ENCODE measurements around the gene OCIAD1. TPM values are rescaled to one million over a fixed set of nuclear protein-coding genes. Genes with fewer than 3 reads are reported as not detected.
"Not testable (repeated sequence)": the region's sequence is repeated elsewhere in the genome, so short reads cannot be mapped to it uniquely, and the experiment has no call there.

The OCIAD1 gene
- polyA plus RNA-seq, 3 donors = 112 to 145 (median 139) TPM

GRCh38 chr4:48841045-48841827, 10.3 kb downstream of the OCIAD1 start:
- no peak for TF ChIP-seq CTCF (IDR thresholded peaks at IDR 0.05)
- Histone ChIP-seq H3K79me2 (ENCODE audit: insufficient read depth, low read length) (peaks cover 23% of the 10 kb centered on the region), H3K4me3 (replicated peaks in 1 of 3; ENCODE audit: low read depth in 2 of 3, low read length in 3 of 3) (no peak overlapping the region), H3K9me3 (replicated peaks in 1 of 2; ENCODE audit: control insufficient read depth in 1 of 2, insufficient read depth in 1 of 2, low read length in 2 of 2) (no peaks in the 10 kb centered on the region), H3K4me2 (replicated peaks; ENCODE audit: extremely low read depth, low read length, poor library complexity, severe bottlenecking) (no peak overlapping the region), H3K36me3 (replicated peaks in 1 of 2; ENCODE audit: control insufficient read depth in 1 of 2, insufficient read depth in 2 of 2, low read length in 2 of 2) (peaks cover 60 to 98% of the 10 kb centered on the region in 2 donors), H3K27me3 (ENCODE audit: control insufficient read depth in 2 of 2, insufficient read depth in 2 of 2, low read length in 2 of 2) (no peaks in the 10 kb centered on the region), H4K20me1 (ENCODE audit: insufficient read depth, low read length) (peaks cover 18% of the 10 kb centered on the region), H2AFZ (ENCODE audit: insufficient read depth, low read depth, low read length, poor library complexity, severe bottlenecking) (no peak overlapping the region), H3K27ac (ENCODE audit: low read depth in 1 of 2, low read length in 2 of 2) (no peak overlapping the region), H3K4me1 (ENCODE audit: control insufficient read depth in 1 of 2, insufficient read depth in 2 of 2, low read length in 2 of 2) (no peaks in the 10 kb centered on the region), H3K9ac (ENCODE audit: insufficient read depth, low read length, poor library complexity, severe bottlenecking) (no peak overlapping the region)
- 100% methylated on average over 3 of the region's 9 CpGs for WGBS (ENCODE audit: insufficient coverage)
- Mint-ChIP-seq H3K27ac (no peak overlapping the region), H3K9me3 (peaks cover 0 to 2% (median 0%) of the 10 kb centered on the region in 7 donors), H3K36me3 (peaks cover 54 to 71% of the 10 kb centered on the region in 2 donors), H3K27me3 (ENCODE audit: low read depth in 3 of 3) (peaks cover 0 to 2% (median 0%) of the 10 kb centered on the region in 3 donors), H3K4me3 (no peak overlapping the region), H3K4me1 (no peaks in the 10 kb centered on the region)
- intact Hi-C loops (cut with micrococcal nuclease) = no loop called here
- no peak for DNase-seq

- peaks cover 56 to 91% of the 10 kb centered on the region in 2 donors for H3K36me3 ChIP-seq (replicated peaks in 1 of 2; ENCODE audit: control insufficient read depth in 1 of 2, insufficient read depth in 2 of 2, low read length in 2 of 2)
- WGBS (ENCODE audit: insufficient coverage) = 88% methylated on average over 1 of the region's 2 CpGs
These were observed 14.0 kb downstream of the OCIAD1 start for GRCh38 chr4:48844843-48845242.

GRCh38 chr4:48848799-48849198, 17.9 kb downstream of the OCIAD1 start:
- H3K4me3 ChIP-seq (replicated peaks in 1 of 3; ENCODE audit: low read depth in 2 of 3, low read length in 3 of 3); H2AFZ ChIP-seq (ENCODE audit: insufficient read depth, low read depth, low read length, poor library complexity, severe bottlenecking); H4K20me1 ChIP-seq (ENCODE audit: insufficient read depth, low read length); H3K27me3 Mint-ChIP-seq (ENCODE audit: low read depth in 3 of 3); H3K4me1 Mint-ChIP-seq; H3K27ac ChIP-seq (ENCODE audit: low read depth in 1 of 2, low read length in 2 of 2); H3K9me3 ChIP-seq (replicated peaks in 1 of 2; ENCODE audit: control insufficient read depth in 1 of 2, insufficient read depth in 1 of 2, low read length in 2 of 2); H3K4me1 ChIP-seq (ENCODE audit: control insufficient read depth in 1 of 2, insufficient read depth in 2 of 2, low read length in 2 of 2); H3K9me3 Mint-ChIP-seq; H3K27me3 ChIP-seq (ENCODE audit: control insufficient read depth in 2 of 2, insufficient read depth in 2 of 2, low read length in 2 of 2); DNase-seq; H3K9ac ChIP-seq (ENCODE audit: insufficient read depth, low read length, poor library complexity, severe bottlenecking); H3K4me2 ChIP-seq (replicated peaks; ENCODE audit: extremely low read depth, low read length, poor library complexity, severe bottlenecking); intact Hi-C loops (cut with micrococcal nuclease); H3K79me2 ChIP-seq (ENCODE audit: insufficient read depth, low read length); H3K4me3 Mint-ChIP-seq: not testable (repeated sequence)
- Mint-ChIP-seq H3K27ac (peak overlapping the region in 1 of 7 donors; percentile 37), H3K36me3 (peaks cover 66 to 69% of the 10 kb centered on the region in 2 donors)
- no CpG with 5 or more reads among the region's 6 CpGs for WGBS (ENCODE audit: insufficient coverage)
- peaks cover 66 to 91% of the 10 kb centered on the region in 2 donors for H3K36me3 ChIP-seq (replicated peaks in 1 of 2; ENCODE audit: control insufficient read depth in 1 of 2, insufficient read depth in 2 of 2, low read length in 2 of 2)

More at GRCh38 chr4:48844843-48845242, 14.0 kb downstream of the OCIAD1 start:
- no peak overlapping the region for H3K4me3 Mint-ChIP-seq
- intact Hi-C loops (cut with micrococcal nuclease) = no loop called here
- H3K27me3 Mint-ChIP-seq (ENCODE audit: low read depth in 3 of 3) = peaks cover 0 to 1% (median 0%) of the 10 kb centered on the region in 3 donors
- Histone ChIP-seq H3K9ac (ENCODE audit: insufficient read depth, low read length, poor library complexity, severe bottlenecking) (no peak overlapping the region), H3K27me3 (ENCODE audit: control insufficient read depth in 2 of 2, insufficient read depth in 2 of 2, low read length in 2 of 2) (no peaks in the 10 kb centered on the region), H3K4me3 (replicated peaks in 1 of 3; ENCODE audit: low read depth in 2 of 3, low read length in 3 of 3) (no peak overlapping the region), H3K9me3 (replicated peaks in 1 of 2; ENCODE audit: control insufficient read depth in 1 of 2, insufficient read depth in 1 of 2, low read length in 2 of 2) (no peaks in the 10 kb centered on the region), H3K27ac (ENCODE audit: low read depth in 1 of 2, low read length in 2 of 2) (no peak overlapping the region), H4K20me1 (ENCODE audit: insufficient read depth, low read length) (peaks cover 20% of the 10 kb centered on the region), H3K79me2 (ENCODE audit: insufficient read depth, low read length) (peaks cover 13% of the 10 kb centered on the region), H3K4me2 (replicated peaks; ENCODE audit: extremely low read depth, low read length, poor library complexity, severe bottlenecking) (no peak overlapping the region), H3K4me1 (ENCODE audit: control insufficient read depth in 1 of 2, insufficient read depth in 2 of 2, low read length in 2 of 2) (no peaks in the 10 kb centered on the region), H2AFZ (ENCODE audit: insufficient read depth, low read depth, low read length, poor library complexity, severe bottlenecking) (no peak overlapping the region)
- DNase-seq = no peak
- H3K27ac Mint-ChIP-seq = peak overlapping the region in 1 of 7 donors; percentile 24
- TF ChIP-seq CTCF (IDR thresholded peaks at IDR 0.05) = no peak
- no peaks in the 10 kb centered on the region for H3K9me3 Mint-ChIP-seq
- peaks cover 59 to 70% of the 10 kb centered on the region in 2 donors for H3K36me3 Mint-ChIP-seq
- H3K4me1 Mint-ChIP-seq = no peaks in the 10 kb centered on the region
